ENCODE data around the gene SS18L1.

GRCh38 chr20:62101078-62101477, 42.5 kb upstream of the SS18L1 start:
- TF ChIP-seq EZH2phosphoT487 (IDR thresholded peaks at IDR 0.05; ENCODE audit: unreplicated experiment) (no peak), CTCF (conservative IDR thresholded peaks at IDR 0.05; ENCODE audit: low read depth in 2 of 2) (no peak)
